Mammary epithelial cell (primary cell): ENCODE results near the gene METTL6.

ENCODE experiments used
- EZH2 ChIP-seq: IDR thresholded peaks from 2 replicates; pipeline ENCODE4 v1.6.1; 2012; ENCODE audit warnings: low read length, inconsistent platforms, borderline replicate concordance
- TF ChIP-seq, protein P1 (sequence below), 2 donors: IDR thresholded peaks in 1 of 2; conservative IDR thresholded peaks in 1 of 2; 2 replicates each; pipeline ENCODE4 v1.5.1; 2011 to 2012; ENCODE audit warnings: inconsistent platforms in 2 of 2, low read length in 2 of 2, mild to moderate bottlenecking in 2 of 2, control low read depth in 1 of 2, low read depth in 1 of 2; ENCODE audit not compliant: insufficient read depth in 1 of 2; ENCODE audit errors: extremely low read depth in 1 of 2

DNA sequence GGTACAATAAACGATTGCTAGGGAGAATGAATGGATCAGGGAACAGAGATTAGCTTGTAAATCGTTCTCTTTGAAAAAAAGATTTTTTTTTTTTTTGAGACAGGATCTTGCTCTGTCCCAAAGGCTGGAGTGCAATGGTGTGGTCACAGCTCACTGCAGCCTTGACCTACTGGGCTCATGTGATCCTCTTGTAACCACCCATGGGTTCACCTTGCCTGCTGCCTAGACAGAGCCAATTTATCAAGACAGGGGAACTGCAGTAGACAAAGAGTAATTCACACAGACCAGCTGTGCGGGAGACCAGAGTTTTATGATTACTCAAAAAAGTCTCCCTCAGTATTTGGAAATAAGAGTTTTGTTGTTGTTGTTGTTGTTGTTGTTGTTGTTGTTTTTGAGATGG is 39.6 kb downstream of the METTL6 start:
- TF ChIP-seq, protein P1, sequence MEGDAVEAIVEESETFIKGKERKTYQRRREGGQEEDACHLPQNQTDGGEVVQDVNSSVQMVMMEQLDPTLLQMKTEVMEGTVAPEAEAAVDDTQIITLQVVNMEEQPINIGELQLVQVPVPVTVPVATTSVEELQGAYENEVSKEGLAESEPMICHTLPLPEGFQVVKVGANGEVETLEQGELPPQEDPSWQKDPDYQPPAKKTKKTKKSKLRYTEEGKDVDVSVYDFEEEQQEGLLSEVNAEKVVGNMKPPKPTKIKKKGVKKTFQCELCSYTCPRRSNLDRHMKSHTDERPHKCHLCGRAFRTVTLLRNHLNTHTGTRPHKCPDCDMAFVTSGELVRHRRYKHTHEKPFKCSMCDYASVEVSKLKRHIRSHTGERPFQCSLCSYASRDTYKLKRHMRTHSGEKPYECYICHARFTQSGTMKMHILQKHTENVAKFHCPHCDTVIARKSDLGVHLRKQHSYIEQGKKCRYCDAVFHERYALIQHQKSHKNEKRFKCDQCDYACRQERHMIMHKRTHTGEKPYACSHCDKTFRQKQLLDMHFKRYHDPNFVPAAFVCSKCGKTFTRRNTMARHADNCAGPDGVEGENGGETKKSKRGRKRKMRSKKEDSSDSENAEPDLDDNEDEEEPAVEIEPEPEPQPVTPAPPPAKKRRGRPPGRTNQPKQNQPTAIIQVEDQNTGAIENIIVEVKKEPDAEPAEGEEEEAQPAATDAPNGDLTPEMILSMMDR (conservative IDR thresholded peaks at IDR 0.05 in 1 of 2, IDR thresholded peaks at IDR 0.05 in 1 of 2; ENCODE audit: extremely low read depth in 1 of 2, insufficient read depth in 1 of 2, low read depth in 1 of 2, low read length in 2 of 2) = no peak
- no peak for TF ChIP-seq EZH2
